H1 (cell line): Measurements from ENCODE around the gene ZNF408. TPM values are rescaled to one million over a fixed set of nuclear protein-coding genes. Genes with fewer than 3 reads are reported as not detected.

Experiments used
- EGR1 ChIP-seq: IDR thresholded peaks from 2 replicates; pipeline ENCODE4 v1.6.1; 2011; ENCODE audit warnings: low read depth, low read length, borderline replicate concordance
- RAD21 ChIP-seq, 2 experiments: IDR thresholded peaks in 1 of 2; conservative IDR thresholded peaks in 1 of 2; 2 replicates each; pipeline ENCODE4 v1.6.1; 2011; ENCODE audit warnings: low read depth in 2 of 2, low read length in 2 of 2, improper control_type of control experiment in 1 of 2, inconsistent platforms in 1 of 2, mild to moderate bottlenecking in 1 of 2, moderate library complexity in 1 of 2
- polyA plus RNA-seq, 7 experiments: library from polyadenylated mRNA; depleted of rRNA in 3 of 7; stranded (reverse) in 5 of 7; unstranded in 2 of 7; fragments of >200 nt in 5 of 7; fragments of 200-250 nt in 2 of 7; gene quantifications; 1 replicate in 5 of 7; 2 replicates in 1 of 7; 4 replicates in 1 of 7; pipeline versions ENCODE4 v1.2.1 to v1.2.3, GENCODE V29; 2011 to 2013; ENCODE audit warnings: missing spikeins in 2 of 7, mixed read lengths in 2 of 7
- total RNA-seq: library from RNA; stranded (reverse); fragmentation: NEBNext Ultra II Directional; extraction: Animal tissue kit (Norgen Biotek cat#: 25700); gene quantifications from 2 replicates; pipeline ENCODE4 v1.2.1, GENCODE V29; 2021

Gene ZNF408
- total and polyA plus RNA-seq, 2 of the 8 experiments (the other 6 are each of a cell fraction or from before 2014, with no cell fraction given): 10.7 to 11.0 TPM

- no peak for TF ChIP-seq RAD21 (IDR thresholded peaks at IDR 0.05 in 1 of 2, conservative IDR thresholded peaks at IDR 0.05 in 1 of 2; ENCODE audit: low read depth in 2 of 2, low read length in 2 of 2)
- TF ChIP-seq EGR1: no peak
Measured at GRCh38 chr11:46668480-46669085, 32.2 kb upstream of the ZNF408 start (continued).
